Measurements from ENCODE around the gene PON1. TPM values are rescaled to one million over a fixed set of nuclear protein-coding genes. Genes with fewer than 3 reads are reported as not detected.

PON1 gene
- total and polyA plus RNA-seq, 2 of the 8 experiments (the other 6 are each of a cell fraction or from before 2014, with no cell fraction given) = not detected

GRCh38 chr7:95250571-95250970, 73.8 kb downstream of the PON1 start:
- H2BK15ac ChIP-seq (ENCODE audit: low read length) = no peak overlapping the region
- FAIRE-seq = no peak
- H4K5ac ChIP-seq (ENCODE audit: insufficient read length, low read depth, low read length) = no peak overlapping the region
- no peak overlapping the region for H3K4me2 ChIP-seq (ENCODE audit: insufficient read depth in 1 of 2, low read depth in 2 of 2, low read length in 2 of 2)
- H2AFZ ChIP-seq (ENCODE audit: low read length) = no peak overlapping the region
- no peak for DNase-seq (ENCODE audit: low read depth in 1 of 2, low spot score in 2 of 2)
- WGBS, 2 experiments (ENCODE audit: extremely low coverage in 1 of 2, insufficient coverage in 1 of 2, insufficient read length in 1 of 2, insufficient replicate concordance in 2 of 2, low coverage in 1 of 2, low lambda C conversion rate in 2 of 2, missing lambda C conversion rate in 1 of 2) = 92% methylated on average over 6 of the region's 6 CpGs; no CpG with 5 or more reads in 1 of the 2 experiments
- H3K36me3 ChIP-seq (ENCODE audit: control insufficient read depth in 2 of 4, insufficient read depth in 4 of 4, low read length in 3 of 4) = peaks cover 0 to 4% (median 0%) of the 10 kb centered on the region in 4 experiments; a peak in 2 of 8 replicates
- ChIA-PET CTCF (ENCODE audit: partially characterized antibody) (no interaction called here), POLR2A (ENCODE audit: partially characterized antibody) (no interaction called here)
- no peaks in the 10 kb centered on the region for H3K9me3 ChIP-seq (ENCODE audit: insufficient read depth in 2 of 2, low read depth in 1 of 2, low read length in 1 of 2)
- no peaks in the 10 kb centered on the region for H4K20me1 ChIP-seq (replicated peaks in 1 of 2; ENCODE audit: control insufficient read depth in 1 of 2, insufficient read depth in 2 of 2, low read length in 2 of 2)
- H3K27me3 ChIP-seq (replicated peaks in 1 of 4; ENCODE audit: control insufficient read depth in 3 of 4, extremely low read depth in 1 of 4, insufficient read depth in 3 of 4, low read length in 3 of 4) = peaks cover 0 to 1% (median 0%) of the 10 kb centered on the region in 4 experiments; a peak in 1 of 7 replicates
- no peak overlapping the region for H3K18ac ChIP-seq (ENCODE audit: extremely low read depth, low read length)
- H2BK20ac ChIP-seq (ENCODE audit: low read length) = no peak overlapping the region
- H3K14ac ChIP-seq (ENCODE audit: insufficient read length) = no peak overlapping the region
- H3K9ac ChIP-seq (replicated peaks in 1 of 4; ENCODE audit: extremely low read depth in 1 of 4, low read depth in 3 of 4, low read length in 3 of 4) = no peak overlapping the region
- H3K4ac ChIP-seq (replicated peaks; ENCODE audit: insufficient read length, low read depth, low read length) = no peak overlapping the region
- peaks cover 0 to 6% (median 0%) of the 10 kb centered on the region in 4 experiments; a peak in 4 of 7 replicates for H3K4me1 ChIP-seq (replicated peaks in 1 of 4; ENCODE audit: control insufficient read depth in 3 of 4, insufficient read depth in 4 of 4, low read length in 3 of 4)
- no peak overlapping the region for H2BK5ac ChIP-seq (ENCODE audit: low read depth, low read length)
- H2AK5ac ChIP-seq (ENCODE audit: low read depth, low read length) = no peak overlapping the region
- no peaks in the 10 kb centered on the region for H3K79me2 ChIP-seq (ENCODE audit: control insufficient read depth in 1 of 2, insufficient read depth in 2 of 2, low read length in 2 of 2)
- H3K4me3 ChIP-seq (ENCODE audit: extremely low read depth in 1 of 4, insufficient read depth in 2 of 4, low read depth in 3 of 4, low read length in 4 of 4) = no peak overlapping the region
- no peak overlapping the region for H2BK120ac ChIP-seq (replicated peaks; ENCODE audit: low read depth, low read length)
- H3K79me1 ChIP-seq (ENCODE audit: low read depth, low read length) = no peaks in the 10 kb centered on the region
- H4K91ac ChIP-seq (replicated peaks; ENCODE audit: insufficient read length, low read length) = no peak overlapping the region
- no peak overlapping the region for H3K23ac ChIP-seq (ENCODE audit: insufficient read length)
- no peak overlapping the region for H4K8ac ChIP-seq (ENCODE audit: extremely low read depth, insufficient read depth, low read length)
- H3K23me2 ChIP-seq (ENCODE audit: low read depth, low read length) = no peaks in the 10 kb centered on the region
- H2BK12ac ChIP-seq (ENCODE audit: low read depth, low read length) = no peak overlapping the region
- no peak overlapping the region for H3K27ac ChIP-seq (ENCODE audit: low read depth, low read length)
- H3K56ac ChIP-seq (replicated peaks; ENCODE audit: insufficient read length, low read depth, low read length) = no peak overlapping the region
- TF ChIP-seq HDAC2 (IDR thresholded peaks at IDR 0.05; ENCODE audit: borderline replicate concordance in 1 of 2, low read depth in 2 of 2, low read length in 2 of 2) = no peak
- TF ChIP-seq CBX8 (IDR thresholded peaks at IDR 0.05; ENCODE audit: borderline replicate concordance, low read depth, low read length) = no peak
- no peak for TF ChIP-seq KDM4A (IDR thresholded peaks at IDR 0.05; ENCODE audit: low read depth, low read length, severe bottlenecking)
- no peak for TF ChIP-seq EP300 (IDR thresholded peaks at IDR 0.05; ENCODE audit: borderline replicate concordance in 1 of 2, low read depth in 2 of 2, low read length in 2 of 2)
- TF ChIP-seq GTF2F1 (IDR thresholded peaks at IDR 0.05; ENCODE audit: borderline replicate concordance, low read depth, low read length) = no peak
- no peak for TF ChIP-seq MAFK (IDR thresholded peaks at IDR 0.05; ENCODE audit: low read depth, low read length)
- no peak for TF ChIP-seq TCF12 (IDR thresholded peaks at IDR 0.05; ENCODE audit: low read depth, low read length)
- no peak for TF ChIP-seq TBP (IDR thresholded peaks at IDR 0.05; ENCODE audit: low read depth, low read length)
- TF ChIP-seq RBBP5 (IDR thresholded peaks at IDR 0.05; ENCODE audit: borderline replicate concordance, low read depth, low read length) = no peak
- TF ChIP-seq NRF1 (IDR thresholded peaks at IDR 0.05; ENCODE audit: low read depth, low read length) = no peak
- TF ChIP-seq TAF7 (optimal IDR thresholded peaks at IDR 0.05; ENCODE audit: borderline replicate concordance, low read depth, low read length) = no peak
- no peak for TF ChIP-seq YY1 (IDR thresholded peaks at IDR 0.05; ENCODE audit: low read depth, low read length)
- TF ChIP-seq SP2 (IDR thresholded peaks at IDR 0.05; ENCODE audit: low read length) = no peak
- TF ChIP-seq ATF3 (IDR thresholded peaks at IDR 0.05; ENCODE audit: insufficient read depth, low read depth, low read length) = no peak

Data from H1 (cell line).